COR-L47 (cell line): Measurements from ENCODE around the gene RCBTB1.
A peak's percentile ranks its signal among the peaks of the same experiment; 100 is the strongest.
"Not testable (repeated sequence)": the region's sequence is repeated elsewhere in the genome, so short reads cannot be mapped to it uniquely, and the experiment has no call there.

Experiments used
- DNase-seq: peaks from one replicate; lab custom pipeline; 2025; lab: John Stamatoyannopoulos, UW

The RCBTB1 gene

DNA sequence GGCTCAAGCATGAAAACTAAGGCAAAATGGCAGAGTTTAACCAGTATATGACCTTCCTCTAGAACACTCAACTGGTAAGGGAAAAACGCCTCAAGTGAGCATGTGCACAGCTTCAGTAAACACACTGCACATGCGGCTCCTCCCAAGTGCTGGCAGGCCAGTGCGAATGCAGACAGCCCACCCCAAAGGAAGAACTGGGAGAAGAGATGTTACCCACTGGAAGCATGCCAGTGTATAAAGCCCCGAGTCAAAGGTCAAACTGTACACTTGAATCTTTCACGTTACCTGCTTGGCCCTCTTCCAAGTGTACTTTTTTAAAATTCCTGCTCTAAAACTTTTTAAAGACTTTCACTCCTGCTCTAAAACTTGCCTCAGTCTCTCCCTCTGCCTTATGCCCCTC, 19.2 kb upstream of the RCBTB1 start:
- no peak for DNase-seq

- not testable (repeated sequence) for DNase-seq
These were observed 17.3 kb upstream of the RCBTB1 start for GRCh38 chr13:49602615-49603014.

DNA sequence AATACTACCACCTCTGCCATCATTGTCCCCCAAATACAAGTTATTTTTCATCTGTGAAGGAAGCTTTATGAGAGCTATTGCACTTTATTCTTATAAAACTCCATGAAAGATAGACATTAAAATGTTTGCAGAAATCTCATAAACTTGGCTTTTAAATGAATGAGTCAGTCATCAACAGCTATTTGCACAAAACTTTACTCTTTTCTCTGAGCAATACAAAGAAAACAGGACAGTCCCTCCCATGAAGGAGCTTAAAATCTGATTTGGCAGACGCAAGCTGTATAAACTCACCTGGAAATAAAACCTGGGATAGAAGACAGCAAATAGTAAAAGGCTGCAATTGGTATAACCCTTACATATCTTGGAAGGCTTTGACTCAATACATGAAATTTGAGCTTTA, 16.6 kb upstream of the RCBTB1 start:
- no peak for DNase-seq

DNA sequence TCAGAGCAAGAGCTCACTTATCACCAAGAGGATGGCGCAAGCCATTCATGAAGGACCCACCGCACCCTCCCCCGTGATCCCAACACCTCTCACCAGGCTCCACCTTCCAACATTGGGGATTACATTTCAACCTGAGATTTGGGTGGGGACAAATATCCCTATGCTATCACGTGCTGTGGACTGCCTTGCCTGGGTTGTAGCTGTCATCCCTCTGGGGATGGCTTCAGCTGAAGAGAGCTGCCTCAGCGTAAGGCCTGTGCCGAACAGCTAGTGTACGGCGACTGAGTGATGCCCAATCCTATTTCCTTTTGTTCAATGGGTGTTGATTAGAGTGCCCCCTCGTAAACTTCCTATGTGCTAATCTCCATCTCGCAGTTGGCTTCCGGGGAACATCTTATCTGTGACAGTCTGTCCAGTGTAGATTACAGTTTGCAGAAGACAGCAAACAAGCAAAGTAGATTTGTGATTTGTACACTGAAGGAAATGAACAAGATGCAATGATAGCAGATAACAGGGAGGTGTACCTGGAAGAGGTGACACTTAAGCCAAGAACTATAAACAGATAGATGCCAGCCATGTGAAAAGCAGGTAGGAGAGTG, 11.8 kb upstream of the RCBTB1 start:
- DNase-seq = no peak

DNA sequence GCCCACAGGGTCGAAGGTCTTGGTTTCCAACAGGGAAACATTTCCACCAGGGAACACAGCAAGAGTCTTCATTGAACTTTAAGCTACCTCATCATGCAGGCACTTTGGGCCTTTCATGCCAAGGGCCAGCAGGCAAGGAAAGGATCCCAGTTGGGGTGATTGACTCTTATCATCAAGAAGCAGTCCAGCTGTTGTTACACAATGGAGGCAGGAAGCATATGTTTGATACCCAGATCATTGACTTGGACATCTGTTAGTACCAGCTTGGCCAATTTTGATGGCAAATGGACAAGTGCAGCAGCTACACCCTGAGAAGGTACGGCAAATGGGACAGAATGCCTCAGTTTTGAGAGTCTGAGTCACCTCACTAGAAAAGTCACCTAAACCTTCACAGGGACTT, 10.9 kb upstream of the RCBTB1 start:
- no peak for DNase-seq

GRCh38 chr13:49594576-49594975, 9.2 kb upstream of the RCBTB1 start:
- no peak for DNase-seq

DNA sequence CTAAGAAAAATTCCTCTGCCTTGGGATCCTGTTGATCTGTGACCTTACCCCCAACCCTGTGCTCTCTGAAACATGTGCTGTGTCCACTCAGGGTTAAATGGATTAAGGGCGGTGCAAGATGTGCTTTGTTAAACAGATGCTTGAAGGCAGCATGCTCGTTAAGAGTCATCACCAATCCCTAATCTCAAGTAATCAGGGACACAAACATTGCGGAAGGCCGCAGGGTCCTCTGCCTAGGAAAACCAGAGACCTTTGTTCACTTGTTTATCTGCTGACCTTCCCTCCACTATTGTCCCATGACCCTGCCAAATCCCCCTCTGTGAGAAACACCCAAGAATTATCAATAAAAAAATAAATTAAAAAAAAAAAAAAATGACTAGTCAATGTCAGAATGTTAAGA, 8.5 kb upstream of the RCBTB1 start:
- DNase-seq = not testable (repeated sequence)

DNA sequence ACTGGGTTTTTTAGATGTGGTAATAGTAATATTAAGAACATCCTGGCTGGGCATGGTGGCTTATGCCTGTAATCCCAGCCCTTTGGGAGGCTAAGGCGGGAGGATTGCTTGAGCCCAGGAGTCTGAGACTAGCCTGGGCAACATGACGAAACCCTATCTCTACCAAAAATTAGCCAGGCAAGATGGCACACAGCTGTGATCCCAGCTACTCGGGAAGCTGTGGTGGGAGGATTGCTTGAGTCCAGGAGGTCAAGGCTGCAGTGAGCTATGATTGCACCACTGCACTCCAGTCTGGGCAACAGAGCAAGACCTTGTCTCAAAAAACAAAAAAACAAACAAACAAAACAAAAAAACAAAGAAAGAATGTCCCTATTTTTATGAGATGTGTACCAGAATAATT, 5.4 kb upstream of the RCBTB1 start:
- not testable (repeated sequence) for DNase-seq

DNA sequence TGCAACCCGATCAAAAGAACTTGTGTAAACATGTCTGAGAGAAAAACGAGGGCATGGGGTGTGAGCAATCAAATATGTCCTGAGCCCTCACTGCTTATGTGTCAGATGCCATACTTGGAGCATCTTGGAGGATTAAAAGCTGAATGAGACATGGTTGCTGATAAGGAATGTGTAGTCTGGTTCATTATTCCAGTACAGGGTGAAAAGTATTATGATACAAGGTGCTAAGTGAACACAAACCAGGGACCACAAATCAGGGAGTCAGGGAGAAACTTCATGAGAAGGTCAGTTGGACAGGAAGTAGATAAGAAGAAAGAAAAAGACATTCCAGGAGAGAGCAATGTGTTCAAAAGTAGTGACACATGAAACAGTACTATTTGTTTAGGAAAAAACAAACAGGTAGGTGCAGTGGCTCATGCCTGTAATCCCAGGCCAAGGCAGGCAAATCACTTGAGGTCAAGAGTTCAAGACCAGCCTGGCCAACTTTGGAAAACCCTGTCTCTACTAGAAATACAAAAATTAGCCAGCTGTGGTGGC, 2.0 kb upstream of the RCBTB1 start:
- DNase-seq = no peak

- DNase-seq = no peak
These were observed 1.4 kb upstream of the RCBTB1 start for GRCh38 chr13:49586717-49587116.

DNA sequence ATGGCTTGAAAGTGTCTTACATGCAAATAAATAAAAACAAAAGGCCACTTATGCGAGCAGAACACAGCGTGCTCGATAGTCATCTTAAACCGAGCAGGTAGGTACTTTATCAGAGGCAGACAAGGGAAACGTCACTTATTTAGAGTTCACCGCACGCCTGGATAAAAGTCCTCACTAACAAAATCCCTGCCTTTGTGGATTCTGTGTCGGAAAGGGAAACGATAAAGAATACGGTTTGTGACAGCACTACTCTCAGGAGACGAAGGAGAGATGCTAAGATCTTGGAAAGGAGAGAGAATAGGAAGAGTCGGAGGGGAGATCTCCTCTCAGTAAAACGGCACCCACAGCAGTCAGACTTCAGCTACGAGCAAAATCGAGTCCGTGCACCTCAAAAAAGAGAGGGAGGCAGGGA, 581 bp downstream of the RCBTB1 start:
- no peak for DNase-seq

DNA sequence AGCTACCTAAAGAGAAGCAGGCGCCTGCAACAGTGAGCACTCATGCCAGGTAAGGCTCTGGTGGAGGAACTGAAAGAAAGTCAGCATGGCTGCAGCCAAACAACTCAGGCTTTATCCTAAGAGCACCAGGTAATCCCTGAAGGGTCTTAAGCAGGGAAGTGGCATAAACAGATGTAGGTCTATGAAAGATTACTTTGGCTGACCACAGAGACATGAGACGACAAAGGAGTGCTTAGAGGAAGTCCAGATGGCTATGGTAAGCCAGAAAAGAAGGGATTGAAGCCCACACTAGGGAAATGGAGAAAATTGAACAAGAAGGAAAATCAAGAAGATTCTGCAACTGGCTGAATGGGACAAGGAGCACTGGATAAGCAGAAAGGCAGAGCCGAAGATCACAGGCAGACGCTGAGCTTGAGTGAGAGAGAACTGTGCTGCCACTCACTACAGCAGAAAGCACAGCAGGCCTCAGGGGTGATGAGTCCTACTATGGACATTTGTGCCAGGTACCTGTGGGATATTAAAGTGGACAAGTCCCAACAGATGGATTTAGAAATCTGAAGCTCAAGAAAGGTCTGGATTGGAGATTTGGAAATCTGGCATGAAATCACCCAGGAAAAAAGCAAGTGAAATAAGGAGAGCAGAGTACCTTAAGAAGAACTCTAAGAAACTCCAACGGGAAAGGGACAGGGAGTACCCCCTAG, 4.2 kb downstream of the RCBTB1 start:
- no peak for DNase-seq

- DNase-seq = no peak
These were observed 5.9 kb downstream of the RCBTB1 start for GRCh38 chr13:49579501-49579900.

DNA sequence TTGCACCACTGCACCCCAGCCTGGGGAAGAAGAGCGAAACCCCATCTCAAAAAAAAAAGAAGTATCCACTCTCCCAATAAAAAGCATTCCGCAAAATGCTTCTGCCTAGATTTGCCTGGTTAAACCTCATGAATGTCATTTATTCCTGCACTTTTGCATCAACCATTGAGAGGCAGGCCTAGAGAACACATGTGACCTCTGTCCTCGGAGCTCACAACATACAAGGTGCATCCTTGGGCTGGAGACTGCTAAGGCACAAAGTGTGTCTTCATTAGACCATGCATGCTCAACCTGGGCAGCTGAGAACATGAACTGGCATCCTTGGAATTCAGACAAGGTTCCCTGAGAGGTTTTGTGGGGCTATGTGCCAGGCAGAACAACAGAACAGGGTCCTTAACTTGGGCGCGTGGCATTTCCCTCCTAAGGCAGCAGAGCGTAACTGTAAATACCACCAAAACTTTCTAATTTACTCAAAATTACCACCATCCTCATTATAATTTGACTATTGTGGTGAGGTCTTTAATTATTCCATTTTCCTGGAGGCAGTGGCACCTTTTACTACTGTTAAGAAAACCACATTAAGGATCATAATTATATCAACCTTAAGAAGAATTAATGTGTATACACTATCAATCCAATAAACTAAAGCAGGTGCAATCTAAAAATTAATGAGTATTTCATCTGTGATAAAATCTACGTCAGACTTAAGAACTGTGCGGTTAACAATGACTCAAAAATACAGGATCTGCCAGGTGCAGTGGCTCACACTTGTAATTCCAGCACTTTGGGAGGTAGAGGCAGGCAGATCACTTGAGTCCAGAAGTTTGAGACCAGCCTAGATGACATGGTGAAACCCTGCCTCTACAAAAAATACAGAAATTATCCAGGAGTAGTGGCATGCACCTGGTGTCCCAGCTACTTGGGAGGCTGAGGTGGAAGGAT, 13.8 kb downstream of the RCBTB1 start:
- DNase-seq = no peak

GRCh38 chr13:49569993-49570689, 15.2 kb downstream of the RCBTB1 start:
- DNase-seq = peak; percentile 14

DNA sequence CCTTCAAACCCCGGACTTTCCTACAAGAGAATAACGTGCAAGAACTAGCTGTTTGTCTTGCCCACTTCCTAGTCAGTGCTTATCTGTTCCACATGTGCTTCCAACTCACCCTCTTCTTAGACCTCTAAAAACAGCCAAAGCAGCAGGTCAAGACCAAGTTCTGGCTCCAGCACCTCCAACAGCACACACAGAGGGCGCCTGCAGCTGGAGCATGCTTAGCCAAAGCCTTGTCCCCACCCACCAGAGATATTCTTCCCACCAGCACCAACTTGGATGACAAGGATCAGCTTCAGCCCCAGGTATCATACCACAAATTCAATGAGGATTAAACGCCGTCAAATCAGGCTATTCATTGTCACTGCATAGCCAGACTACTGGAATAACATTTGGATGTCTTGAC, 17.9 kb downstream of the RCBTB1 start:
- no peak for DNase-seq

- no peak for DNase-seq
These were observed 18.9 kb downstream of the RCBTB1 start for GRCh38 chr13:49566461-49566860.

DNA sequence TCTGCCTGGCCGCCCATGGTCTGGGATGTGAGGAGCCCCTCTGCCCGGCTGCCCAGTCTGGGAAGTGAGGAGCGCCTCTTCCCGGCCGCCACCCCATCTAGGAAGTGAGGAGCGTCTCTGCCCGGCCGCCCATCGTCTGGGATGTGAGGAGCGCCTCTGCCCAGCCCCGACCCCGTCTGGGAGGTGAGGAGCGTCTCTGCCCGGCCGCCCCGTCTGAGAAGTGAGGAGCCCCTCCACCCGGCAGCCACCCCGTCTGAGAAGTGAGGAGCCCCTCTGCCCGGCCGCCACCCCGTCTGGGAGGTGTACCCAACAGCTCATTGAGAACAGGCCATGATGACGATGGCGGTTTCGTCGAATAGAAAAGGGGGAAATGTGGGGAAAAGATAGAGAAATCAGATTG, 19.9 kb downstream of the RCBTB1 start:
- DNase-seq = not testable (repeated sequence)

DNA sequence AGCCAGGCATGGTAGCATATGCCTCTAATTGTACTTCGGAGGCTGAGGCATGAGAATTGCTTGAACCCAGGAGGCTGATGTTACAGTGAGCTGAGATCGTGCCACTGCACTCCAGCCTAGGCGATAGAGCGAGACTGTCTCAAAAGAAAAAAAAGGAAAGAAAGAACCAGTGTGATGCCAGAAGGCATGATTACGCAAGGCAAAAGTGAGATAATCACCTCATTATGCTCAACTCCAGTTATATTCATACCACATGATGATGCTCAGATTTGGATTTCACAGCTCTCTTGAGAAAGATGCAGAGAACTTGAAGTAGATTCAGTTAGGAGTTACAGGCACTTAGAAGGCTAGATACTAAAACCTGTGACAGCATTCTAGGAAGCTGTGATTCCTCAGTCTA, 21.8 kb downstream of the RCBTB1 start:
- no peak for DNase-seq

DNA sequence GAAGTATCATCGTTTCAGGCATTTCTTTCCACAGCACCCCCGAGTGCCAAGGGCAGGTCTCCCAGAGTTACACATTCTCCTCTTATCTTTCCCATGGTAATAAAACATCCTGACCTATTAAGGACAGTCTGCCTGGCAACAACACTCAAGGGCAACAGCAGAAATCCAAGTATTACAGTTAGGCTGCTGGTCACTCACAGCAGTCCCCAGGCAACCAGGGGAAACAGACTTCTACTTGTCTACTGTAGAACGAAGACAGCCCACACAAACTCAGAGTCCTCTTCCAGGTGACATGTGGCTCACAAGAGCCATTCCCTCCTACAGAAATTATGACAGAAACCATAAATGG, 24.3 kb downstream of the RCBTB1 start:
- DNase-seq = no peak

GRCh38 chr13:49560270-49561061, 24.9 kb downstream of the RCBTB1 start:
- DNase-seq = peak; percentile 32
